GM21367 (cell line): ENCODE measurements around the gene CDC7.
"Not testable (repeated sequence)": the region's sequence is repeated elsewhere in the genome, so short reads cannot be mapped to it uniquely, and the experiment has no call there.

Experiments used
- ATAC-seq: cut with Tn5 transposase; IDR thresholded peaks from one replicate; pipeline ENCODE4 v1.9.1; 2021; ENCODE audit not compliant: unreplicated experiment

The CDC7 gene

DNA sequence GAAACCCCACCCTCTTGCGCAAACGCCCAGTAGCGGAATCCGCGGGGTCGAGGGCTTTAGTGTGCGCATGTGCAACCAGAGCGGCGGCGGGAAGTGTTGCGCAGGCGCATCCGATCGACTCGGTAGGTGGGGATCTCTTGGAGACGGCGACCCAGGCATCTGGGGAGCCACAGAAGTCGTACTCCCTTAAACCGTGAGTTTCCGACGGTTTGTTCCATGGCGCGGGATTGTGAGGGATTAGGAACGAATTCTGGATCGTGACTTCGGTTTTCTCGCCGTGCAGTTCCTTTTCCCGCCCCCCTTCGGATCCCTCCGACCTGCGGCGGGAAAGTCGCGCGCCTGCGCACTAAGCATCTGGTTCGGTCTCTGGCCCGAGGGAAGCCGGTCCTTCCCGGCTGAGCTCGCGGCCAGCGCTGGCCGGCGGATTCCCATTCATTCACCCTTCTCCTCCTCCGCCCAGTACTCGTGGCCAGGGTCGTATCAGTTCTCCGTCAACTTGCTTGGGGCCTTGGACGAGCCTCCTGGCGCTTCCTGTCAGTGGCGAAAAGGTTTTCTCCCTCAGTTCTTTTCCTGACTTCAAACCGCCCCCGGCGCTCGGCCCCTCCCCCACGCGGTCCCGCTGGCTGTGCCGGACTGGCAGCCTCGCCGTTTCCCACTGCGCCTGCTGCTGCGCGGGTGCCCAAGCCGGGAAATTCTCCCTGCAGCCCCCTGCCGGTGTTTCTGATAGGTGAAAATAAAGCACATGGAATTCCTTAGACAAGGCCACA, at the start of gene CDC7:
CDC7 (plus strand) TSS at position 96 of the 767 bp plus-strand sequence. CDS start 866 bp downstream, outside the sequence.
- ATAC-seq = peak; percentile 68

DNA sequence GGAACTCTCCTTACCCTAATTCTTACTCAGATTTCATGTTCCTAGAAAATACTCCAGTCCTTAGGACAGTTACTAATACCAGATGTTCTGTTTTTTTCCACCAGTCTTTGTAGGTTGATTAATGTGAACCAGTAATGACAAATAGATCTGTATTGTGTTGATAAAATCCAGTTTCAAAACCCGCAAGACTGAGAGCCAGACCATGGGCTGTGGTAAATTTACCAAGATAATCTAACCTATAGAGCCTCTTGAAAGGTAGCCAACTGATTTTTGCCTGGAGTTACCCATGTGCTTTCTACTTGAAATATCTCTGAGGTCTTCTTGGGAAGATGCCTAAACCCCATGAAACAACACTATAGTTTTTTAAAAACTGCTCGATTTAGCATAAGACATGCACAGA, 46.5 kb upstream of the CDC7 start:
- ATAC-seq = no peak

DNA sequence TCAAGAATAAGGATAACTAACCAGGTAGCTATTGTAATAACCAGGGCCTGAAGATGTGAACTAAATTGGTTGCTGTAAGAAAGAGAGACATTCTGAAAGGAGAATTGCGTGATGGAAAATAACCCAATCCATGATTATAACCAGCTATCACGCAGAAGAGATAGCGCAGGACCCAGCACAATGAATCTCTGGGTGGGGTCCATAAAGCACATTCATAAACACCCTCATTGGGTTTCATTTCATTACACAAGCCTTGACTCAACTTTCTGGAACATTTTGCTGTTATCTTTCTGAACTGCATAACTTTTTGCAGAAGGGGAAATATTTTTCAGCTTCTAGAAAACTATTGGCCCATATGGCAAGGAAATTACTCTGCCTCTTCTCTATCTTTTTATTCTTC, 45.3 kb upstream of the CDC7 start:
- no peak for ATAC-seq

DNA sequence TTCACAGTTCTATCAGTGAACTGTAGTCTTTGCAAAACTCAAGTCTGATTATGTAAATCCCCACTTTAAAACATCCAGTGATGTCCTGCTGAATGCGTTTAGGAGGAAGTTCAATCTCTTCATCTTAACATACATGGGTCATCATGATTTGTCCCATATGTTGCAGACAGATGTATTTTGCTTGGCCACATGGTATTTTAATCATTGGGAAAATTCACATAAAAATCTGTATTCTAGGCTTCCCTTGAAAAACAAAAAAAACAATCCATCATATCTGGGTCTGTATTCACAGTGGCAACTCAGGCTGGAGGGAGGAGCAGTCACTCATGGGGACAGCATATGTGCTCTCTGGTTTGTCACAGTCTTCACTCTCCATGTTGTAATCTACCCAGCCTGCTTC, 44.8 kb upstream of the CDC7 start:
- no peak for ATAC-seq

DNA sequence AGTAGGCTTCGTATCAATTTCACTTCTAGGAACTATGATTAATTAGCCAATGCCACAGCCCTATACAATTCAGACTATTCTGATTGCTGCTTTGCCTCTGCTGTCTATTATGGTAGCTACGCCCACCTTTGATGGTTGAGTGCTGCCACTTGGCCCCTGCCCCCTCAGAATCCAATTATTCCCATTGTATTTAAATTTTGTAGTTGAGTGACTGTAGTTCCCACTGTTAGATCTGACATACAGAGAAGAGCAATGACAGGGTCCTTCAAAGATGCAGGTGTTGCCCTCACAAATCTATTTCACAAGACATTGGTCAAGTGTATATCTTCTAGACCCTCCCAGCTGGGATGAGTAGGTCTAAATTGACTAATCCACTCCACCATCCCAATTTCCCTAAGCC, 35.3 kb upstream of the CDC7 start:
- not testable (repeated sequence) for ATAC-seq

DNA sequence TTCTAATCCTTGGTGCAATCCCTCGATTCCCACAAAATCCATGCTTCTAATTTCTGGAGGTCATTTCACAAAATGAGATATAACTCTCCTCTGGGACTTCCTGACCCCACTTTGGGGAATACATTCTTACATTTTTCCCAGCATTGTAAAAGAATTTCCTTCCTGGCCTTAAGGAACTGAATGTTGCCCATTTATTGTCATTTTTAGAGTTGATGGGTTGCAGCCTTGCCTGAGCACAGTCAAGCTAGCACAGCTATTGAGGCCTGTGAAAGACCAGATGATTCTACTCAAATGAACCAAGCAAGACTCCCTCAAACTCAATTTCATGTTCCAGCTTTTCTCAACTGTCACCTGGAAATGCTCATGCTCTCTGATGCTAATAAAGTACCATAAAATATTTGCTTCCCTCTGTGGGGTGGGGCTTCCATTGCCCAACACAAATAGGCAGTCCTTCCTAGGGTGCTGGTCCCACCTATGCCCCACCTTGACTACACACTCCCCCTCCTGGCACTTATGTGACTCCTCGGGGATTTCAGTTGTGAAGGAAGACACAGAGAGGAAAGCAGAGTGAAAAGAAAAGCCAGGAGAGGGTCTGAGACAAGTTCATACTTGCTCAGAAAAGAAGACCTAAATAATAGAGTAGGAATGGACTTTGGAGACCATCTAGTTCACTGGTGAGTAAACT, 24.0 kb upstream of the CDC7 start:
- ATAC-seq = no peak

DNA sequence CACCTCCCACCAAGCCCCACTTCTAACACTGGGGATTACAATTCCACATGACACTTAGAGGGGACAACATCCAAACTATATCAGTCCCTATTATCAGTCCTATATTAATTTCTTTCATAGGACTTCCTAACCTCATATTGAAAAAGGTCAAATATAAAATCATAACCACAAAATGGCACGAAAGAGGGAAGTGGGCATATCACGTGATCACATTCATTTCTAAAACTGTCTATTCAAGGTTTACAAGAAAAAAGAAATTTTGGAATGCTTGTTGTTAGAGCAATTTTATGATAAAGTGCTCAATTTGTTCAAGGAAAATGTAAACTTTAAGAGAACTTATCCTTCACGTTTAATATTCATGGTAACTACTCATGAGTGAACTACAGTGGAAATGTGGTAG, 13.2 kb upstream of the CDC7 start:
- no peak for ATAC-seq

DNA sequence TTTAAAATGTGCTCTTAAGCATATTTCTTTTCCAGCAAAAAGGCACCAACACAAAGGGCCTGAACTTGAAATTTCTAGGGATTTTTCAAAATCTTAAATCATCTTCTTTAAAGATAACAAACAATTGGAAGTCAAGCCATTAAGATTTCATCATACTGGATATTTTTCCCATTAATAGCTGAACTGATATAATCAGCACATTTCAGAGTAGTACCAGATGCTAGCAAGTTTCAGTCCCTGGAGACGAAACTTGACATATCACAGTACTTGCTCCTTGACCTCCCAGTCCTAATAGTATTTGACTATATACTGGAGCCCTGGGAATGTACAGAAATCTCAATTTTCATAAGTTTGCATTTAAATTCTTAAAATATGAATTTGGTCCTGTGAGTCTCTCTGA, 10.2 kb upstream of the CDC7 start:
- ATAC-seq = no peak

DNA sequence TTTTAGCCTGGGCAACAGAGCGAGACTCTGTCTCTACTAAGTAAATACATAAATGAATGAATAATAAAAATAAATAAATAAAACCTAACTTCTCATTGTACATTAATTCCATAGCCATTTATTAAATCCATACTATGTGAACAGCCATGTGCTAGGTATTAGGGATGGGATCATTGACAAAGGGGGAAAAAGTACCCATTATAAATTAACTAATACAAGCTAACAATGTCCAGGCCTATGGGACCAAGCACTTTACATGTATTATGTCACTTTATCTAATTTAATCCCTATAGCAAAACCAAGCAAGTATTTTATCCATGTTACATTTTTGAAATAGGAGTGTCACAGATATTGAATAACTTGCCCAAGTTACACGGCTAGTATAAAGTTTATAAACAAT, 2.6 kb upstream of the CDC7 start:
- no peak for ATAC-seq

DNA sequence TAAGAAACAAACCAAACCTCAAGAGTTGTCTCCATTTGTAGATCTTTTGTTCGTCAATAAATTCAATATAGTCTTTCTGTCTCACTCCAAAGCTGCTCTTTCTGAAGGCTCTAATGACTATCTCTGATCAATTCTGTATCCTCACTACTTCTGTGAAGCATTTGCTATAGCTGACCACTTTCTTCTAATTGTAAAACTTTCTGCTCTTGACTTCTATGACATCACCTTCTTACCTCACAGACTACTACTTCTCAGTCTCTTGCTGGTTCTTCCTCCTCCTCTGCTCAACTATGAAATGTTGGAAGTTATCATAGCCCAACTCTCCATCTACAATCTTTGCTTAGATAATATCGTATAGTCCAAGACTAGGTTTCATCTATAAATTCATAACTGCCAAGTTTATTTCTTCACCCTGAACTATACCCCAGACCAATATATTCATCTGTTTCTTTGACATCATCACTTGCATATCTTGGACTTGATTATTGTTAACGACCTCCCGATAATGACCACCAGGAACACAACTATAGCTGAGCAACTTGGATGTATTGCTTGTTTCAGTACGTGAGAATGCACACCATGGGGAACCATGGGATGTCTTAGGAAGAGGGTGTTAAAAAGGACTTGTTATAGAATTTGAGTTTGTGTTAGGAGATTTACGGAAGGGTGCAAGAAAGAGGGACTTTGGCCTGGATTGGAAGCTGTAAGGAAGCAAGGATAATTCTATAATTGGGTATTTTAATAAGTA, 2.0 kb upstream of the CDC7 start:
- ATAC-seq = no peak

DNA sequence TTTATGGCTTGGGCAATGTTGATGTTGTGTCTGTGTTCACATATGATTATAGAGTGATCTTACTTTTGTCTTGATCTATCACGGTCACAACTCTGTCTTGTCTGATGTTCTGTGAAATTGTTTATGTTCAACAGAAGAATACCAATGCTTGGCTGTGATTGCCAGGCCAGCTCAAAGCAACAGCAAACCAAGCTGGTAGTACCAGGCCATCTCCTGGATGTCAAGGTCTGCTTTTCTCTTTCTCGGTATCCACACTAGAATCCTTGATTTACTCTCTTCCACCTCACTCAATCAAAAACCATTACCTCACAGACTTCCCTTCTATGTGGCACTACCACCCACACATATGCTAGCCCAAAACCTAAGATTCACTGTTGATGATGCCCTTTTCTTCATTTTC, 1.3 kb upstream of the CDC7 start:
- no peak for ATAC-seq

DNA sequence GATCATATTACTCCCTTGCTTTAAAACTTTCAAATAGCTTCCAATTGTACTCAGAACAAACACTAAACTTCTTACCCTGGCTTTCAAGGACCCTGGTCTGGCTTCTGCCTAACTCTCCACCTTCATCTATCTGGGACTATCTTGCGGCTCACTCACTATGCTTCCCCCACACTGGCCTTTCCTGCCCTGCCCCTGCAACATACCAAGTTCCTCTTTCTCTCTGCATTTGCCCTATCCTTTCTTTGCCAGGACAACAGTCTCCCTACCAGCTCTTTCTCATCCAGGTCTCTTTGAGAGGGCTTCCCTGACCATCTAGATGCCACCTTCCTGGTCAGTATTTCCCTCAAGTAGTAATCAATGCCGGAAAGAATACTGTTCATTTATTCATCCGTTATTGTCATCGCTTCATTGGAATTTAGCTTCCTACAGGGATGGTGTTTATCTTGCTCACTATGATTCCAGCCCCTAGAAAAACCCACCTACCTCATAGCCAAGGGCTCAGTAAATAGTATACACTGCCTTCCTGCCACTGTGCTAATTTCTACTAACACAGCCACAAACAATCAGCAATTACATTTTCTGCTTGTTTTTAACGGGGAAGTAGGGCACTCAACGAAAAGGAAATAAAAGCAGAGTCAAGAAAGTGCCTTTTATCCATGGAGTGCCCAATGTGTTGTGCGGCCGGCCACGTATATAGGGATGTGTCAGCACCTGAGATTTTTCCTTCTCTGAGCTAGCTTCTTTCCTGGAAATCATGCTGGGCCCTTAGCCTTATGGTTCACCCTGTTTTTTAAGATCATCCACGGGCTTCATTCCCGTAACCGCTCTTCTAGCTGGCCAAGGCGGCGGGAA, 521 bp upstream of the CDC7 start:
- no peak for ATAC-seq

DNA sequence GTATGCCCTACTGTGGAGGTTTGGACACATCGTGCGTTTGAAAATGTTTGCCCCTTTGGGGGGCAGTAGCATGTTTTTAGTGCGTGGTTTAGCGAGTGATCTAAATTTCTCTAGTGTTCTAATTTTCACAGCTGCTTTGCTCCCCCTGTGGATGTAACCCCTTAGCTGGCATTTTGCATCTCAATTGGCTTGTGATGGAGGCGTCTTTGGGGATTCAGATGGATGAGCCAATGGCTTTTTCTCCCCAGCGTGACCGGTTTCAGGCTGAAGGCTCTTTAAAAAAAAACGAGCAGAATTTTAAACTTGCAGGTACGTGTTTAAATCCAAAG, 836 bp downstream of the CDC7 start:
- peak; percentile 6 for ATAC-seq

DNA sequence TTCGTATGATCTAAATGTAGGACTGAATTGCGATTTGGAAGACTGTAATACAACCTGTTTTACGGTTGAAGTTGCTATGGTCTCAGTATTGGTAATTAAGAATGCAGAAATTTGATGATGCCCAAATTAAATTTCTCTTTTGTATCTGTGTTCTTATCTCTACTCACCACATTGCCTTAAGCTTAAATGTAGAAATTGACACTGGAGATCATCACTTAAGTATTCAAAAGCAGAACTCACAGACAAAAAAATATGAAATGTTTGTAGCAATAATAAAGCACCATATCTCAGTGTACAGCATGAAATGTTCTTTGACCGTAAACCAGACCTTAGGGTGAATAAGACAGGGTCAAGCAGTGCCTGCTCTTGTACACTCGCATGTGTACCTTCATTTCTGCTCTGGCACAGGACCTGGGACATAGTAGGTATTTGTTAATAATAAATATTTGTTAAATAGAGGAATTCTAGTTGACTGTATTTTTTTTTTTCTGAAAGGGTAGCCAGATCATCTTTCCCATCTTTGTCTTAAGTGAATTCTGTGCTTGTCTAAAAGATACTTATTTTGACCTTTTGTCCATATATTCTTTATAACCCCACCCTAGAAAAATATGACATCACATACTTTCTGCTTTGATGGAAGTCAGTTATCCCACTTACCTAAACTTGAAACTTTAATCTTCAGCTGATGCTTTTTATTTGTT, 1.5 kb downstream of the CDC7 start:
- no peak for ATAC-seq

DNA sequence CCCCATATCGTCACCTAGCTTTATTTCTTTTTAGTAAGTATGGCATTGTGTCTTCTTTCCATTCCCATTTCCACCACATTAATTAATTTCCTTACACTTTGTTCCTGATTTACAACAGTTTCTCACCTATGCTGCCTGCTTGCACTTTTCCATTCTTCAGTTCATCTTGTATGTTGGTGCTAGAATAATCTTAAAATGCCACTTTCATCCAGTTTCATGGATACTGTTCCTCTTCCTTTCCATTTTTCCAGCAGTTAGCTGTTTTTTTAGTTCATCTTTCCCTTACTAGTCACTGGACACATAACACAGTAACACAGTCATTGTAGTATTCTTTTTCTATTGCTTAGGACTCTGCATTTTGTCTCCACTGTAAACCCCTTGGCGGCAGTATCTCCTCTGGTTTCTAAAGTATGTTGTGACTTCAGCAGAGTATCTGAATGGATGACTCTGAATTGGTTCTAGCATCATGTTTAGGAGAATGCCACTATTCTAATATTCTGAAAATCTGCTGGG, 2.1 kb downstream of the CDC7 start:
- no peak for ATAC-seq

DNA sequence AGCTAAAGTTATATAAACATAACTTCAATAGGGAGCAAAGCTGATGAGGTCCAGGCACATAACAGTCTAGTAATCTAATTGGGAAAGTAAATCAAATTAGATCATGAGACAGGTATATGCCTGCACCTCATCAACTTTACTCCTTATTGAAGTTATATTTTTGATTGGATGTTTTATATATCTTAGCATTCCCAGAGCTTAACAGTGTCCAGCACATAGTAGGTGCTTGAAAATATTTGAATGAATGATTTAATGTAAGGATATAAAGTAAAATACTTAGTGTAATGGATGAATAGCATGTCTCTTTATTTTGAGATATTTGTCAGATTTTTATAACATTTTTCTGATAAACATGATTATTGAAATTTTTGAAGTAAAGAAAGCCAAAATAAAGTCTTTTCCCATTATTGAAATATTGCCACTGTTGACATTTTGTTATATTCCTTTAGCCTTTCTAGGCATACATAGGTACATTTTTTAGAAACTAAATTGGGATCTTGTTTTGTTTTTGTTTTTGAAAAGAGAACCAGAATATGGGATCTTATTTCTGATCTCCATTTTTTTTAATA, 2.8 kb downstream of the CDC7 start:
- ATAC-seq = no peak

DNA sequence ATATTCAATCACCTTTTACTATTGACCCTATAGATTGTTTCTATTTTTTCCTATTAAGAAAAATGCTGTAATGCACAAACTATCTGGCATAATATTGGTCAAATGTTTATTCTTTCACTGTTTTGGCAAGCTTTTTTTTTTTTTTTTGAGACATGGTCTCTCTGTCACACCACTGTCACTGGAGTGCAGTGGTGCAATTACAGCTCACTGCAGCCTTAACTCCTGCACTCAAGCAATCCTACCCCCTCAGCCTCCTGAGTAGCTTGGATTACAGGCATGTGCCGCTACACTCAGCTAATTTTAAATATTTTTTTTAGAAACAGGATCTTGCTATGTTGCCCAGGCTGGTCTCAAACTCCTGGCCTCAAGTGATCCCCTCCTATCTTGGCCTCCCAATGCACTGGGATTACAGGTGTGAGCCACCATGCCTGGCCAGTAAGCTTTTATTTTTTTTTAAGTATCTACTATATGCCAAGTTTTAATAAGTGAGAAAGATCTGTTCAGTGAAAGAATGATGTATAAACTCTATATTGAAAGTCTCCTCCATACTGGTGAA, 3.4 kb downstream of the CDC7 start:
- ATAC-seq = no peak

DNA sequence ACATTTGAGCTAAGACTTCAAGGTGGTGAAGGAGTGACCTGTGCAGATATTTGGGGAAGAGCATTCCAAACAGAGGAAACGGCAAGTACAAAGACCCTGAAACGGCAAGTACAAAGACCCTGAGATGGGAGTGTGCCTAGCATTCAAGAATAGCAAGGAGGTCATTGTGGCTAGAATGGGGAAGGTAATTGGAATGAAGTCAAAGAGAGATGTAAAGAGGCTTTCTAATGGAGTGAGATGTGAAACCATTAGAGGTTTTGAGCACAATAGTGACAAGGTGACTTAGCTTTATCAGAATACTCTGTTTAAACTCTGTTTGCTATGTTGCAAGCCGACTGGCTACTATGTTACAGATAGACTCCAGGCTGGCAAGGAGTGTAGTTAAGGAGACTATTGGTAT, 4.4 kb downstream of the CDC7 start:
- no peak for ATAC-seq

DNA sequence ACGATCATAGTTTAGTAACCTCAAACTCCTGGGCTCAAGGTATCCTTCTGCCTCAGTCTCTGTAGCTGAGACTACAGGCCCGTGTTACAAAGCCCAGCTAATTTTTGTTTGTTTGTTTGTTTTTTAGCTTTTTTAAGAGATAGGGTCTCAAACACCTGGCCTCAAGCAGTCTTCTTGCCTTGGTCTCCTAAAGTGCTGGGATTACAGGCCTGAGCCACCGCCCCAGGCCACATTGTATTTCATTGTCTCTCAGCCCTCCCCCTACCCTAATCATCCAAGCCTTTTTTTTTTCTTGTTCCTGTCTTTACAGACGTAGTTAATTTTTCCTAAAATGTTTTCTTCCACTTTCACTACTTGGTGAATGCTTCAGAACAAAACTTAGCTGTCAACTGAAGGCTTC, 5.4 kb downstream of the CDC7 start:
- no peak for ATAC-seq

DNA sequence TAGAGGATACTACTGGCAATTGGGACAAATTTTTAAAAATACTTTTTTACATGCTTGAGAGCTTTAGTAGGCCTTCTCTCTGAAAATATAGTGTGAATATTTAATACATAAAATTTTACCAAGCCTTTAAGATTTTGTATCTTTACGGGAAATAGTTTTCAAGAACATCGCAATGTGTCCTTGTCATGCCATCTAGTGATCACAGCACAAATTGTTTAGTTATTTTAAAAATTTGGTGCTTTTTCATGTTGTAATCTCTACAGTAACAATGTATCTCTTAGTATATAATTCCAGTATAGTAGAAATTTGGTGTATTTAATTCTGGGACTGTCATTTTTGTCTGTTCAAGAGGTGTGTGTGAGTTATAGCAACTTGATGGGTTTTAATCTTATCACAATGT, 6.7 kb downstream of the CDC7 start:
- no peak for ATAC-seq
